Head of caudate nucleus (tissue), 42 donors: Measurements from ENCODE around the gene PROK2.

Experiments
- DNase-seq, 42 donors: peaks; one replicate each; pipeline versions ENCODE4 v3.0.0 to v3.0.0-alpha.2; 2020 to 2021; ENCODE audit warnings: mixed read lengths in 7 of 42
- intact Hi-C: fragments of 100-400 bp; cut with DNase I; formaldehyde crosslinking; loops from one replicate; pipeline ENCODE4 v1.15.0; 2022

PROK2 gene

DNA sequence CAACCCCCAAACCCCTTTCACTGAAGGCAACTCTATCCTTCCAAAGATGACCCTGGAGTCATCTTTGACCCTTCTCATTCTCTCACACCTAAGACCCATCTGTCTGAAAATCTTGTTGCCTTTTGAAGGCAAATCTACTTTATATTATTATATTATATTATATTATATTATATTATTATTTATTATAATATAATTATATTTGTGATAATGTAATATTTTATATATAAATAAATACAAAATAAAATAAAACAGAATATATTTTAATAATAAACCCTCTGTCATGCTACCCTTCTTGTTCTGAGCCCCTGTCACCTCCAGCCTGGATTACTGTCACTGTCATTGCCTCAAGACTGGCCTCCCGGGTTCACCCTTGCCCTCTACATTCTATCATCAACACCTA is 5.0 kb upstream of the PROK2 start:
- DNase-seq: no peak
- intact Hi-C loops: no loop called here

DNA sequence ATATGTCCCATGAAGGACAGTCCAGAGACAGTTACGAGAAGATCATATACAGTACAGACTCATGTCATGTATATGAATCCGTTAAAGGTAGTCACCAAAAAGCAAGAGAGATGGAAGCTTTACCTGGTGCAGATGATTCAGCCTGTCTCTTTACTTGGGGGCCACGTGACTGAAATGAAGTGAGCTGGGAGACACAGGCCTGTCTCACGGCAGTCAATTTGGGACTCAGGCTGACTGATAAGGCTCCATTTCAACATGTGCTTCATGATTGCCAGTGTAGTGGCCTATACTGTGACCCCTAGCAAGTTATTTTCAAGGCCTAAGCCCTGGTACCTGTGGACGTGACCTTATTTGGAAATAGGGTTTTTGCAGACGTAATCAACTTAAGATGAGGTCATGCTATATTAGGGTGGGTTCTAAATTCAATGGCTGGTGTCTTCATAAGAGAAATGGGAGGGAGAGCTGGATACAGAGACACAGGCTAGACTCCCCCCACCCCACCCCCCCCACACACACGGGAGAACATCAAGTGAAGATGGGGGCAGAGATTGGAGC is 3.0 kb upstream of the PROK2 start:
- intact Hi-C loops: no loop called here
- no peak for DNase-seq

DNA sequence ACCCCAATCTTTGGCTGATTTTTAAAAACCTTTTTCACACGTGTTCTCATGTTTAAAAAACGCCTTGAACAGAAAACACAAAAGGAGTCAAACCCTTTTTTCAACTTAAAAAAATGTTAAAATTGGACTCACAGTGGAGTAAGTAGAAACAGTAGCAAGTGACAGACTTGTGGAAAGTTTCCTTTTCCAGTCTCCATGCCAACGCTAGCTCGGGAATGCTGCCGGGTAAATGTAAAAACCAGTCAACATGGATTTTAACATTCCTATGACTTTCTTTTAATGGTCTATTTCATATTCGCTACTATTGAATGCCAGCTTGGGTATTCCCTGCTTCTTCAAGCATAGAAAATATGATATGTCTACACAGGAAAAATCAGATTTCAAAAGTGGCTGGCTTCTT is 1.6 kb upstream of the PROK2 start:
- peak in 3 of 42 donors; percentile 12 to 30 (median 14) for DNase-seq
- intact Hi-C loops: no loop called here

DNA sequence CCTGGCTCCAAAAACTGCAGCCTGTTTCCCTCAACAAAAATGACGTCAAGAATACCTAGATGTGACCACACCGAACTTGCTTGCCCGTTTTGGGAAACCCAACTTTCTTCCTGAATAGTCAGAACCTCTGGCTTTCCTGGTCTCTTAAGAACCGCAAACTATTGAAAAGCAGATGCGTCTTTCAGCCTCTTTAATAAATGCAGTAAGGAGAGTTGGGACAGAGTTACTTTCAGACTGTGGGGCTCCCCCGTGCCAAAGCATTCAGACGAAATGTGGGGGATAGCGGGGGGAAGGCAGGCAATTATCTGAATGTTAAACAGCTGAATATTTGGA is 1.2 kb upstream of the PROK2 start:
- no peak for DNase-seq
- intact Hi-C loops: no loop called here

DNA sequence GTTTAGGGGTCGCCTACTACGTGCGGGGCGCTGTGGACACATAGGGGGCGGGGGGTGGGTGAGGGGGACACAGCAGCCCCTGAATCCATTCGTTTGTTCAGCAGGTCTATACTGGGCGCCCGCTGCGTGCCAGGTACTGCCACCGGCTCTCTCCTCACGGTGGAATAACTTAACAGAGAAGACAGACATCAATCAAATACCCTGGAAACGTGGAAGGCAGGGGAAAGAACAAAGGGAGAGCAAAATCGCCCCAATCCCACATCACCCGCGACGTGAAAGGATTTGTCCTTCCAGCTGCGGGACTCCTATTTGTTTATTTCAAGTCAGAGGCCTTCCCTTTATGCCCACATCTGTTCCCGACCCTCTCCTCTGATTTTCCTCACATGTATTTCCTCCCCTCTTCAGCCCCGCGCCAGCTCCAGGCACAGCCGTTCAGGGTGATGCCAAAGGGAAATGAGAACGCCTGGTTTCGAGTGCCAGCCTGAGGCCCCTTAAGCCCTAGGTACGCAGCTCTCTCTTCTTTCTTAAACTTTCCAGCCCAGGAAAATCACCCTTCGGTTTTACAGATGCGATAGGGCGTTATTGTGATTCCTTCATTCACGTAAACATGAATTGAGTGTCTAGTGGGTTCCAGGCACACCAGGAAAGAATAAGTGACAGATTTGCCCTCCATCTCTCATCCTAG is 726 bp upstream of the PROK2 start:
- no peak for DNase-seq
- intact Hi-C loops: no loop called here

DNA sequence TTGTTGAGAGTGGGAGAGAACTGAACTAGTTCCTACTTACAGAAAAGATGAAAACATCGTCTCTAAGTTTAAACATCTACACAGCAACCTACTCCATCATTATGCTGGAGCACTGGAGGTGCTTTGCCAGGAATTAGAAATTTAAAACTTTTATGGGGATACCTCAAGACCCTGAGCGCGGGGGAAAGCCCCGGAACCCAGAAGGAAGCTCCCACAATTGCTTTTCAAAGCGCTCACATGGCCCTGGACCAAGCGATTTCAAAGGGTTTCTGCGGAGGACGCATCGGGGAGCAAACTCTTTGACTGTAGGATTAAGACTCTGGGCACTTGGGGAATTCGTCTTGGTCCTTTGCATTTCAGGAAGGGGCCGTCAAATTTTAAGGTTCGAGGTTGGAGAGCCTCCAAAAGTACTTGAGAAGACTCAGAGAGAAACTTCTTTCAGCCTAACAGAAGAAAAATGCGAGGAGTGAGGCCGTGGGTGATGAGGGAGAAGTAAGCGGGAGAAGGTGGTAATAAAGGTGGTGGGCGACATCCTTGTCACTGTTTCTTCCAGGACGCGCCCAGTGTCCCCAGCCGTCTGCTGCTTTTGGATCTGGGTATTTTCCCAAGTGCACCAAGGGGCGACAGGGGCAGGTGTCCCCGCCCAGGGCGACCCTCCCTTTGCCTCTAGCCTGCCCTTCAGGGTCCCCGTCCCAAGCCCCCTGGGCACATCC is 591 bp downstream of the PROK2 start:
- DNase-seq: no peak
- intact Hi-C loops: no loop called here

DNA sequence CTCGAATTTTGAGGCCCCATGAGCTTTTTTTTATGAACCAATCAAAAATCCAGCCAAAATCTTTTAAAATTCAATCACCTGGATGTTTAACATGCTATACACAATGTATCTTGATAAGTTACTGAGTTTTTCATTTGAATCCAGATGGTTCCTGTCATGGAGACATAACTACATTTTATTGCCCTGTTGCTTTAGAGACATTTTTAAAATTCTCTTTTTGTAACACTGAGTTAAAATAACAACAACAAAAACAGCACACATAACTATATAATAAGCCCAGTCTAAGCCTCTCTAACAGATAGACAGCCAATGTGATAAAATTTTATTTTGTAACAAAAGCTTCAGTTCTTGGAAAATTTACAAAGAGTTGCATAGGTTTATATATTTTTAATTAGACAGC is 1.8 kb downstream of the PROK2 start:
- DNase-seq: no peak
- intact Hi-C loops: no loop called here

DNA sequence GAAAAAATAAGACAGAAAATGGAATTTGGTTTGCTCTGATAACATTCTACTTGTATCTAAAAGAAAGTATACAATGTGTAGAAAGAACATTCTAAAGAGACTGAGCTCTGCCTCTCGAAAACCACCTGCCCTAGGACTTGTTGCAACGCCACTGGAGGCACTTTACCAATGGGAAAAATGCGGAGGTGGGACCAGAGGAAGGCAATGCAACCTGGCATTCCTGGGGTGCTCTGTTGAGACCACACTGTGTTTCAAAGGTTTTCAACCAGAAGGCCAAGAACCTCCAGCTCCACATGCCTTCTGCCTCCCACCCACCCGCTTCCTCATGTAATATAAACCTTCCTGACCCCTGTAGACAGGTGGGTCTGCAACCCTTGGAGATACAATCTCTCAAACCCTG is 4.5 kb downstream of the PROK2 start:
- no peak for DNase-seq
- intact Hi-C loops: no loop called here

DNA sequence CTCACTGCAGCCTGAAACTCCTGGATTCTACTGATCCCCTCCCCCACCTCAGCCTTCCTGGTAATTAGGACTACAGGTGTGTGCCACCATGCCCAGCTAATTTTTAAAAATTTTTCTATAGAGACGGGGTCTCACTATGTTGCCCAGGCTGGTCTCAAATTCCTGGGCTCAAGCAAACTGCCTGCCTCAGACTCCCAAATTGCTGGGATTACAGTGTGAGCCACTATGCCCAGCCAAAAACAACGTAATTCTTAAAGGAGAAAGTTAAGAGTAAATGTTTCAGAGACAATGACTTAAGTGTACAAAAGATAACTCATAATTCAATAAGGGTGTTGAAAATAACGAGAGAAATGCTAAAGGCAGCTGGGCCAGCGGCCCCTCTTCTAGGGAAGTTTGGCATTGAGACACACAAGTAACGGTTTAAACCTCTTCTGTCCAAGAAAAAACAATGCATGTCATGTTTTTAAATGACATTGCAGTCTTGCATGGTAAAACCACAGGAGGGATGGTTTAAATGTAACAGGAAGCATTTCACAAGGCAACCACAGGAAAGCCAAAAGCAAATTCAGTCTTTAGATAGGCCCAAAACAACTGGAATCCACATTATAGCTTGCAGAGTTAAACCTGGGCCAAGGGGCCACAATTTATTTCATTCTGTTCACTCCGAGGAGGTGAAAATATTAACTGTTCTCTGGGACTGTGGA is 5.1 kb downstream of the PROK2 start:
- intact Hi-C loops: no loop called here
- DNase-seq: no peak

DNA sequence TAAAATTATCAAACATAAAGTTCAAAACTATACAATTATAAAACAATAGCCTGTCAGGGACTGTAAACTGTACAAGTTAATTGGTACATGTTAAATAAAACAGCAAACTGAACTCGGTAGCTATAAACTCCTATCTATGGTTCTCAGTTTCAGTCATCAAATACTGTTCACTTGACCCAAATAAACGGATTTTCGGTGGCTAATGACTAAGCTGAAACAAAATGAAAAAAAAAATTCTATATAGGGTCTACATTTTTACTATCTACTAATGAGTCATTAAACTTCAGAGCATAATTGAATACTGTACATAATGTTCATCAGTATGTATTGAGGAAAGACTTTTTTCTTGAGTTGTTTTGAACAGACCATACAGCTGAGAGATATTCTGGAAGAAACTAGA is 6.6 kb downstream of the PROK2 start:
- intact Hi-C loops: no loop called here
- DNase-seq: no peak

DNA sequence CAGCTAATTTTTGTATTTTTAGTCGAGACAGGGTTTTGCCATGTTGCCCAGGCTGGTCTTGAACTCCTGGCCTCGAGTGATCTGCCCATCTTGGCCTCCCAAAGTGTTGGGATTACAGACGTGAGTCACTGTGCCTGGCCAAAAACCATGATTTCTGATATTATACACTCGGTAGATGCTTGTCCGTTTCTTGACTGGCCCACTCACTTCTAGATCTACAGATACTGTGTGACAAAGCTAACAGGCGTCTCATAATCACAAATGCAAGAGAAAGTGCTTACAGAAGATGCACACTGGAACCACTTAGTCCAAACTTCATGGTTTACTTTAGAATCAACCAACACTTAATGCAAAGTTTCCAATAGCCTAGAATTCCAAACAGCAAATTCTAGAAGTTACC is 8.4 kb downstream of the PROK2 start:
- no peak for DNase-seq
- intact Hi-C loops: loop anchor here (2.0 kb wide), 1 partner anchor 34 kb away; no protein-coding TSS in a partner anchor

DNA sequence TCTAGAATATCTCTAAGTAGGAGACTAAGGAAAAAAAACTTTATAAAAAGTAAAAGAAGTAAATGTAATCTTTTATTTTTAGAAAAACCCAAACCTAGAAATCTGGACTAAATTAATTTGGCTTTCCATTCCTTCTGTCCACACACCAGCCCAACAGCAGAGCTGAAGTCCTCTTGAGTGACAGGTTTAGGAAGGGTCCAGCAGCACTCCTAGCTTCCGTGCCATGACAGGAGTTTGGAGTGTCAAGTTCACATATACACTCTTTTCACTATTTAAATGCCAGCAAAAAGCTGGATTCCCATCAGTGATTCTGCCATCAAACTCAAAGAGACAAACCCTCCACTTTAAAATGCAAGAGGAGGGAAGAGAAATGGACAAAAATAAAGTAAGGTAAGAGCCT is 13.1 kb downstream of the PROK2 start:
- no peak for DNase-seq
- intact Hi-C loops: no loop called here

DNA sequence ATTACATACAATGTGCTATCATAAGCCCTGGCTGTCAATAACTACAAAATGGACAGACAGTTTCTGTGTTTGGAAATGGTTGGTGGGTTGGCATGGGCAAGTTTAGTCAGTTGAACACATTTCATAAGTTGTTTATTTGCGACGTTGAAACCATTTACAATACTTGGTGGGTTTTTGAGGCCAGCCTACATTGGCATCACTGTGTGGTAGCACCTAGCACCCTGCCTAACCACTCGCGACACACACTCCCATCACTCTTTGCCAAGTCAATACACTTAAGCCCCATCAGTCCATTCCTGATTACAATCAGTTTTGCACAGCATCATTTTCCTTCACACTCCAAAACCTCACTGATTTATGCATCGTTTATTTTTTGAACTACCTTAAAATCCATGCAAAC is 13.8 kb downstream of the PROK2 start:
- intact Hi-C loops: no loop called here

DNA sequence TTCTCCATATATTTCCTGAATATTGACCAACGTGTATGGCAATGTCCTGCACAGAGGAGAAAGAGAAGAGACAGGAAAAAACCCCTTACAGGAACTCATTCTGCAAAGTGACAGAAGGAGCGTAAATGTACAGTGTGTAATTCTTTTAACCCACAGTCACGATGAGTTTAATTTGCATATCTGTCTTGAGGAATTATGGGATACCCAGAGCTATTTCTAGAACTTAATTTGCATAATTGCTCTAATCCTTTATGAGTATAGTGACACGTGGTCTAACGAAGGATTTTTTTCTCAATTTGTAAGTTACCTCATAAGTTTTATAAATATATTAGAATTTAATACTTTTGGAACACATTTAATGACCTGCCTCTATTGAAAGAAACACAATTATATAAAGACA is 21.5 kb downstream of the PROK2 start:
- DNase-seq: no peak
- intact Hi-C loops: no loop called here

More for the DNA sequence above, 13.8 kb downstream of the PROK2 start:
- no peak for DNase-seq

DNA sequence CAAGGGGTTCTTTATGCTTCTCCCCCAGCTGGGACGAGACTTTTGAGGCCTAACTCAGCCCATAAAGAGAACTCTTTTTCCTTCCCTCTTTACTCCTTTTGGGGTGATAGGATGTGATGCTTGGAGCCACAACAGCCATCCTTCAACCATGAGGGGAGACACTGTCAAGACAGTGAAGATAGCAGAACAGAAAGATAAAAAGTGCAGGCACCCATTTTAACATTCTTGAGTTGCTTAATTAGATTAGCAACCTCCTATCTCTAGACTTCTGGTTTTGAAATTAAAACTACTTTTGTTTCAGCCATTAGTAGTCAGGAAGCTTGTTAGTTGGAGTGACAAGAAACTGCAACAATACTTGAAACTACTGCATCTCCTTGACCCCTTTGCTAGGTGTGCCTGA is 24.8 kb downstream of the PROK2 start:
- DNase-seq: no peak

DNA sequence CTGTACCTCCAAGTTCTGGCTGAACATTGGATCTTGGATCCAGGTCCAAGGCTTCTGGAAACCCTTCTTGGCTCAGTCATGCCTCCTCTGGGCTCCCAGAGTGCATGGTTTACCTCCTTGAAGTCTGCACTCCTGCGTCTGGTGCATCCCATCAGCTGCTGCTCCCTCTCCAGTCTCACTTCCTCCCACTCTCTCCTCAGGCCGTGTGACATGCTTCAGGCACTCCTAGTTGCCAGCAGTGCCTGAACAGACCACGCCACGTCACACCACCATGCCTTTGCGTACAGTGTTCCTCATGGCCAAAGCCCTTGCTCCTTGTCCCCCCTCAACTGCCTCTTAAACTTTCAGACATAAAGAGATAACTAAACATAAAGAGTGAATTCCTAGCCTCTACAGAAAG is 25.5 kb downstream of the PROK2 start:
- intact Hi-C loops: no loop called here
- DNase-seq: peak in 1 of 42 donors; percentile 32

More for the DNA sequence above, 24.8 kb downstream of the PROK2 start:
- intact Hi-C loops: no loop called here

DNA sequence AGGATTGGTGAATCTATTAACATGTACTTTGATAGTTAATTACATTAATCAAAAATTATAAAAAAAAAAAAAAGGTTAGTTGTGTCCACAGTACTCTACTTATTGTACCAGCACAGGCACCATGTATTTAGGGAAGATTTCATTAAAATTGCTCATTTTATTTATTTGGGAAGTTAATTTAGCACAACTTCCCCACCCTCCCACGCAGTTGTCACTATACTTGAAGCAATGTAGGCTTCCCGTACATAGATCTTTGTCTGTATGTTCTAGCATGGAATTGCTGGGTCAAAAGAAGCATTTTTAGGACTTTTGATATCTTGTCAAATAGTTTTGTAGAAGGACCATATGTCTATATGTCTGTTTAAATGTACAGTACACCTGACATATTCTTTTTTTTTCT is 26.9 kb downstream of the PROK2 start:
- DNase-seq: no peak
- intact Hi-C loops: no loop called here

DNA sequence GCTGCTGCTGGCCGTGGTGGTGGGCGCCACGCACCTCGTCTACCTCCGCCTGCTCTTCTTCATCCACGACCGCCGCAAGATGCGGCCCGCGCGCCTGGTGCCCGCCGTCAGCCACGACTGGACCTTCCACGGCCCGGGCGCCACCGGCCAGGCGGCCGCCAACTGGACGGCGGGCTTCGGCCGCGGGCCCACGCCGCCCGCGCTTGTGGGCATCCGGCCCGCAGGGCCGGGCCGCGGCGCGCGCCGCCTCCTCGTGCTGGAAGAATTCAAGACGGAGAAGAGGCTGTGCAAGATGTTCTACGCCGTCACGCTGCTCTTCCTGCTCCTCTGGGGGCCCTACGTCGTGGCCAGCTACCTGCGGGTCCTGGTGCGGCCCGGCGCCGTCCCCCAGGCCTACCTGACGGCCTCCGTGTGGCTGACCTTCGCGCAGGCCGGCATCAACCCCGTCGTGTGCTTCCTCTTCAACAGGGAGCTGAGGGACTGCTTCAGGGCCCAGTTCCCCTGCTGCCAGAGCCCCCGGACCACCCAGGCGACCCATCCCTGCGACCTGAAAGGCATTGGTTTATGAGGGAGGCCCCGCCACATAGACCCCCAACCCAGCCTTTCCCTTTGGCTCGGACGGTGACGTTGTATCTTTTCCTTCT is 30.2 kb downstream of the PROK2 start:
- peak in 6 of 42 donors; percentile 10 to 32 (median 22) for DNase-seq
- intact Hi-C loops: no loop called here

DNA sequence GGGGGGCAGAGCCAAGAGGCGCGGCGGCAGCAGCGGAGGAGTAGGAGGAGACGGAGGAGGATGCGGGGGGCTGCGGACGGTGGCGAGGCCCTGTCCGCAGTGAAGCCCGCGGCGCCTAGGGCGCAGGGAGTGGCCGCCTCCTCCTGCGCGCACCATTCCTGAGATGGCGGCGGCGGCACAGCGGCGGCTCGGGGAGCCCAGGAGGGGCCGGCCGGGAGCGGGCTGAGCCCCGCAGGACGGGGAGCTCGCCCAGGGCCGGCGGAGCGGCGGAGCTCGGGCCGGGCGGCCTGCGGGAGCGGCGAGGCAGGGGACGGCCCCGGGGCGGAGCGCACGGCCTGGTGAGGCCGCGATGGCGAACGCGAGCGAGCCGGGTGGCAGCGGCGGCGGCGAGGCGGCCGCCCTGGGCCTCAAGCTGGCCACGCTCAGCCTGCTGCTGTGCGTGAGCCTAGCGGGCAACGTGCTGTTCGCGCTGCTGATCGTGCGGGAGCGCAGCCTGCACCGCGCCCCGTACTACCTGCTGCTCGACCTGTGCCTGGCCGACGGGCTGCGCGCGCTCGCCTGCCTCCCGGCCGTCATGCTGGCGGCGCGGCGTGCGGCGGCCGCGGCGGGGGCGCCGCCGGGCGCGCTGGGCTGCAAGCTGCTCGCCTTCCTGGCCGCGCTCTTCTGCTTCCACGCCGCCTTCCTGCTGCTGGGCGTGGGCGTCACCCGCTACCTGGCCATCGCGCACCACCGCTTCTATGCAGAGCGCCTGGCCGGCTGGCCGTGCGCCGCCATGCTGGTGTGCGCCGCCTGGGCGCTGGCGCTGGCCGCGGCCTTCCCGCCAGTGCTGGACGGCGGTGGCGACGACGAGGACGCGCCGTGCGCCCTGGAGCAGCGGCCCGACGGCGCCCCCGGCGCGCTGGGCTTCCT is 31.0 kb downstream of the PROK2 start, which contains the start of gene GPR27:
Gene GPR27, plus strand, starts transcription at position 155 of the 909 bp plus-strand sequence. Its CDS starts 195 bp downstream, at position 350.
- intact Hi-C loops: no loop called here
- DNase-seq: peak in 26 of 42 donors; percentile 13 to 57 (median 30)
